HG02943 (cell line): ENCODE results near the gene KLHL7.
"Not testable (repeated sequence)": the region's sequence is repeated elsewhere in the genome, so short reads cannot be mapped to it uniquely, and the experiment has no call there.

Experiments
- ATAC-seq: cut with Tn5 transposase; IDR thresholded peaks from one replicate; pipeline ENCODE4 v1.9.1; 2021; ENCODE audit warnings: mild to moderate bottlenecking, low read depth, moderate library complexity; ENCODE audit not compliant: unreplicated experiment

The KLHL7 gene

GRCh38 chr7:23211589-23211988, 106.0 kb downstream of the KLHL7 start:
- ATAC-seq = no peak

GRCh38 chr7:23212395-23212794, 106.8 kb downstream of the KLHL7 start:
- no peak for ATAC-seq

- ATAC-seq = no peak
These were observed 107.3 kb downstream of the KLHL7 start for GRCh38 chr7:23212841-23213240.

DNA sequence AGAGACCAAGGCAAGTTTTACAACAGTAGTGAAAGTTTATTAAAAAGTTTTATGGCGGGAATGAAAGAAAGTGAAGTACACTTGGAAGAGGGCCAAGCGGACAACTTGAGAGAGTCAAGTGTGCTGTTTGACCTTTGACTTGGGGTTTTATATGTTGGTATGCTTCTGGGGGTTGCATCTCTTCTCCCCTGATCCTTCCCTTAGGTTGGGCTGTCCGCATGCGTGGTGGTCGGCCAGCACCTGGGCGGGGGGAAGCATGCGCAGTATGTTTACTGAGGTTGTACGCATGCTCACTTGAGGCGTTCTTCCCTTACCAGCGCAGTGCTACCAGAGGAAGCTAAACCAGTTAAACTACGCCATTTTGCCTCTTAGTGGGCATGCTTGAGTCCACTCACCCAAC, 108.2 kb downstream of the KLHL7 start:
- ATAC-seq = no peak

DNA sequence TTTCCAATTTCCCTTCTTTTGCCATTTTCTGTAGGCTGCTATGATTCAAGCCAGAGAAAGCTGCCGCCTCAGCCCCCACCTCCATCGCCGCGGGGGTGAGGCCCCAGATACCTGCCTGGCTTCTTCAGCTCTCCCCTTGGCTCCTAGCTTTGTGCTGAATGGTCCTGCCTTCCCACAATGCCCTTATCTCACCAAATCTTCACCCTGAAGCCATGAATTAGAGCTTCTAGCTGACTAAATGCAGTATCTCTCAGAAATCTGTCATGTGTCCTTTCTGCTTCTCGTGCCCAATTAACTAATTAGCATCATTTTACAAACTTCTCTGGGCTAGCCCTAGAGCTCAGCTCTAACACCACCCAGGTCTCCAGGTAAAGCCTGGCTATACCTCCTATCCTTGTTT, 108.8 kb downstream of the KLHL7 start:
- no peak for ATAC-seq

GRCh38 chr7:23214938-23215337, 109.4 kb downstream of the KLHL7 start:
- ATAC-seq = no peak

- no peak for ATAC-seq
These were observed 110.4 kb downstream of the KLHL7 start for GRCh38 chr7:23216021-23216420.

DNA sequence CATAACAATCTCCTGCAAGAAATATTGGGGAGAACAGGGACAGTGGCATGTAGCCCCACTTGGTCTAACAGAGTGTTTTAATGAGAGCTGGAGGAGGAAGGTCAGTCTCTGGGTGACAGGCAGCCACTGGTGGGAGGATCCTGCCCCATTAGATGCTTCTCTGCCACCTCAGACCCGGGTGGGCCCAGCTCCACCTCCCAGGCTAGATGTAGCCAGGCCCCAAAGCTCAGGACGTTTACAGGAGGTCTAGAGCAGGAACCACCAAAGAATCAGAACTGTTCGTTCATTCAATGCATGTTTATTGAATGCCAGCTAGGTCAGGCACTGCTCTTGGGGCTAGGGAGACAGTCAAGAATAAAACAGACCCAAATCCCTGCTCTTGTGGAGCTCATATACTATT, 112.6 kb downstream of the KLHL7 start:
- ATAC-seq = no peak

DNA sequence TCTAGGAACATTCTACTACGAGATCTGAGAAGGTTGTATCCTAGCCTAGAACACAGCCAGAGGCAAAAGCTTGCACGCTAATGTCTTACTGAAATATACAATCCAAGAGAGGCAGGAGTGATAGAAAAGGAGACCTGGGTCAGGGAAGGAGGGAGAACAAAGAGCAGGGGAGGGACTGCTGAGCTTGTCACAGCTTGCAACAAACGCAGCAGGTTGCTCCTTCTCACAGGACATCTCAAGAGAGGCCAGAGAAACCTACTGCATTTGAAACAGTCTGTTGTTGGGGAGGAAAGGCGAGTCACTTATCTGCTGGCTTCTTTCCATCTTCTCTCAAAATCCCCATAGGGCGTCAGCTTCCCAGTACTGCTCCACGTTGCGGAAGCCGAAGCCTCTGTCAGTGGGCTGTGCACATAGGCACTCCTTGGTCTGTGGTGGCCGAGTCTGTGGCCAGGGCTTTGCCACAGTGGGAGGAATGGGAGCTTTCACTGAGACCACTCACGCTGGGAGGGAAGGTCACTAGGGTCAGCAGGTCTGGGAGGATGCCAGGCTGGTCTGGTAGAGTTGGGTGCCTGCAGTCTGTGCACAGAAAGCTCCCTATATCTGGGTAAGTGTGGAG, 115.2 kb downstream of the KLHL7 start:
- ATAC-seq = no peak

DNA sequence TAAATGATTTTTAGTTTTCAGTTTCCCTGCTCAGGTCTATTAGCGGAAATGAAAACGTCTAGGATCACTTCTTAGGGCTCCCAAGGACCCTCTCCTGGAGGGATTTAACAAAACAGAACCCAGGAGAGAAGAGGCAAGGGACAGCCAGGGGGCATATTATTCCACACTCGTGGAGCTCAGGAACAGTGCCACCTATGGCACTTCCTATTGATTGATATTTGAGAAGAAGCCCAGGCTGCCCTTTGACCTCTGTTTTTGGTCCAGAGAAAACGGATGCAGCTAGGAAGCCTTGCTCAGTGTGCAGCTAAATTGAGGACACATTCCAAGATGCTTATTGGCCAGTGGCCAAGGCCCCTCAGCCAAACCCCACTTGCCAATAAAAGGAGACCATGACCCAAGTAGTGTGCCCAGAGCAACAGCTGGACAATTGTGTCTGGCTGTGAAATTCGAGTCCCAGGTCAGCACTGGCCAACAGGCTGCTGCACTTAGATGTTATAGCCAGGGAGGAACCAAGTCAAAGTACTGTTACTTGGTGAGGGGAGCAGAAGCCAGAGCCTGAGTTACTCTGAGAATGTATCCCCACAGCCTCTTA, 117.0 kb downstream of the KLHL7 start:
- ATAC-seq = no peak

DNA sequence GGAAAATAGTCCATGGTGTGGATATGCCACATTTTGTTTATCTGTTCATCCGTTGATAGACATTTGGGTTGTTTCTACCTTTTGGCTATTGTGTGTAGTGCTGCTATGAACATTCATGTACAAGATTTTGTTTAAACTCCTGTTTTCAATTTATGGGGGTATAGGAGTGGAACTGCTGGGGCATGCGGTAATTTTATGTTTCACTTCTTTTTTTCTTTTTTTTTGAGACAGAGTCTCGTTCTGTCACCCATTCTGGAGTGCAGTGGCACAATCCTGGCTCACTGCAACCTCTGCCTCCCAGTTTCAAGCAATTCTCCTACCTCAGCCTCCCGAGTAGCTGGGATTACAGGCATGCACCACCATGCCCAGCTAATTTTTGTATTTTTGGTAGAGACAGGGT, 118.8 kb downstream of the KLHL7 start:
- ATAC-seq = not testable (repeated sequence)

DNA sequence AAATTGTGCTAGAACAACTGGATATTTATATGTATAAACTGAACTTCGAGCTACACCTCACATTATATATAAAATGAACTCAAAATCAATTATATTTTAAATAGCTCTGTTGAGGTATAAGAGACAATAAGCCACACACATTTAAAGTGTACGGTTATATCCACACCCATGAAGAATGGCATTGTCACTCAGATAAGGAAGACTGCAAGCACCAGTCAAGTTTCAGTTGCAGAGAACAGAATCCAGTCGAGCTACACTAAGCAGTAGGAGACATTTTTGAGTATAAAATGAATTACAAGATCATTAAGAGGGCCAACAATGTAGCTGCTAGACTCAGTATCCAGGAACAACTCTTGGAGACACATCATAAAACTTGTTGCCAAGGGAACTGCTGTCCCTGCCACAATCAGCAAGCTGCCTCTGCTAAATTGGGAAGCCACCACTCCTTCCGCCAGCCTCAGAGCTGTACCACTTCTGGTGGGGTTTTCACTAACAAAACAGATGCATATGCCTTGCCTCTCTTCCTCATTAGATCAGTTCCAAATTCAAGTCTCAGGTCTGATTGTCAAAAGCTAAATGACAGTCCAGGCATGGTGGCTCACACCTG, 121.4 kb downstream of the KLHL7 start:
- ATAC-seq = no peak
